ENCODE results near the gene SPAG4.

- TF ChIP-seq CTCF (tag by site-specific recombination; IDR thresholded peaks at IDR 0.05) = no peak
- no peak for TF ChIP-seq ZNF513 (tag by site-specific recombination; IDR thresholded peaks at IDR 0.05)
- no peak for TF ChIP-seq ZNF704 (tag by site-specific recombination; IDR thresholded peaks at IDR 0.05)
- no peak for TF ChIP-seq ZNF488 (tag by site-specific recombination; IDR thresholded peaks at IDR 0.05)
- TF ChIP-seq PRDM10 (tag by site-specific recombination; IDR thresholded peaks at IDR 0.05) = no peak
- TF ChIP-seq ZBTB49 (tag by site-specific recombination; IDR thresholded peaks at IDR 0.05; ENCODE audit: low read depth) = no peak
Observed at GRCh38 chr20:35618263-35619131, 2.9 kb downstream of the SPAG4 start.
